Measurements from ENCODE around the gene HNRNPH1.
"Not testable (repeated sequence)": the region's sequence is repeated elsewhere in the genome, so short reads cannot be mapped to it uniquely, and the experiment has no call there.

HNRNPH1 gene

GRCh38 chr5:179649166-179649703 lies 25.8 kb upstream of the HNRNPH1 start:
- H3K9ac ChIP-seq; H3K79me2 ChIP-seq (ENCODE audit: insufficient read depth, low read depth); H4K20me1 ChIP-seq (ENCODE audit: insufficient read depth); H3K36me3 ChIP-seq (ENCODE audit: insufficient read depth); H3K27ac ChIP-seq; H3K27me3 ChIP-seq (ENCODE audit: insufficient read depth, low read depth); H3K4me3 ChIP-seq (IDR thresholded peaks at IDR 0.05; ENCODE audit: insufficient read depth, low read depth, low read length); H3K4me2 ChIP-seq; H3K4me1 ChIP-seq (ENCODE audit: low read depth, poor library complexity, severe bottlenecking); H2AFZ ChIP-seq (ENCODE audit: low read depth): not testable (repeated sequence)

- Histone ChIP-seq H3K4me1 (ENCODE audit: low read depth, poor library complexity, severe bottlenecking) (no peaks in the 10 kb centered on the region), H3K79me2 (ENCODE audit: insufficient read depth, low read depth) (no peaks in the 10 kb centered on the region), H2AFZ (ENCODE audit: low read depth) (no peak overlapping the region), H3K4me2 (no peak overlapping the region), H3K36me3 (ENCODE audit: insufficient read depth) (no peaks in the 10 kb centered on the region), H3K4me3 (IDR thresholded peaks at IDR 0.05; ENCODE audit: insufficient read depth, low read depth, low read length) (no peak overlapping the region), H3K27ac (no peak overlapping the region), H3K9ac (no peak overlapping the region), H3K27me3 (ENCODE audit: insufficient read depth, low read depth) (no peaks in the 10 kb centered on the region), H4K20me1 (ENCODE audit: insufficient read depth) (no peaks in the 10 kb centered on the region)
- no peak for TF ChIP-seq CTCF (conservative IDR thresholded peaks at IDR 0.05; ENCODE audit: low read depth, low read length)
Measured at GRCh38 chr5:179648410-179648809, 24.9 kb upstream of the HNRNPH1 start.

- H3K4me1 ChIP-seq (ENCODE audit: low read depth, poor library complexity, severe bottlenecking); H4K20me1 ChIP-seq (ENCODE audit: insufficient read depth); H3K4me2 ChIP-seq; H2AFZ ChIP-seq (ENCODE audit: low read depth); H3K9ac ChIP-seq; H3K27ac ChIP-seq; H3K79me2 ChIP-seq (ENCODE audit: insufficient read depth, low read depth); H3K27me3 ChIP-seq (ENCODE audit: insufficient read depth, low read depth); H3K36me3 ChIP-seq (ENCODE audit: insufficient read depth); H3K4me3 ChIP-seq (IDR thresholded peaks at IDR 0.05; ENCODE audit: insufficient read depth, low read depth, low read length): not testable (repeated sequence)
Measured at GRCh38 chr5:179644766-179645165, 21.3 kb upstream of the HNRNPH1 start.

- H2AFZ ChIP-seq (ENCODE audit: low read depth); H3K27ac ChIP-seq; H3K4me1 ChIP-seq (ENCODE audit: low read depth, poor library complexity, severe bottlenecking); H3K9ac ChIP-seq; H3K27me3 ChIP-seq (ENCODE audit: insufficient read depth, low read depth); H3K4me3 ChIP-seq (IDR thresholded peaks at IDR 0.05; ENCODE audit: insufficient read depth, low read depth, low read length); H4K20me1 ChIP-seq (ENCODE audit: insufficient read depth); H3K36me3 ChIP-seq (ENCODE audit: insufficient read depth); H3K4me2 ChIP-seq; H3K79me2 ChIP-seq (ENCODE audit: insufficient read depth, low read depth): not testable (repeated sequence)
Measured at GRCh38 chr5:179643141-179643920, 19.9 kb upstream of the HNRNPH1 start.

- not testable (repeated sequence) for H3K79me2 ChIP-seq (ENCODE audit: insufficient read depth, low read depth); H3K4me2 ChIP-seq; H3K27ac ChIP-seq; H3K4me3 ChIP-seq (IDR thresholded peaks at IDR 0.05; ENCODE audit: insufficient read depth, low read depth, low read length); H3K4me1 ChIP-seq (ENCODE audit: low read depth, poor library complexity, severe bottlenecking); H2AFZ ChIP-seq (ENCODE audit: low read depth); H4K20me1 ChIP-seq (ENCODE audit: insufficient read depth); H3K9ac ChIP-seq; H3K27me3 ChIP-seq (ENCODE audit: insufficient read depth, low read depth); H3K36me3 ChIP-seq (ENCODE audit: insufficient read depth)
Measured at GRCh38 chr5:179642626-179643025, 19.2 kb upstream of the HNRNPH1 start.

GRCh38 chr5:179641745-179642144 lies 18.3 kb upstream of the HNRNPH1 start:
- H3K36me3 ChIP-seq (ENCODE audit: insufficient read depth); H3K4me3 ChIP-seq (IDR thresholded peaks at IDR 0.05; ENCODE audit: insufficient read depth, low read depth, low read length); H3K9ac ChIP-seq; H3K27me3 ChIP-seq (ENCODE audit: insufficient read depth, low read depth); H2AFZ ChIP-seq (ENCODE audit: low read depth); H3K79me2 ChIP-seq (ENCODE audit: insufficient read depth, low read depth); H3K4me1 ChIP-seq (ENCODE audit: low read depth, poor library complexity, severe bottlenecking); H3K27ac ChIP-seq; H3K4me2 ChIP-seq; H4K20me1 ChIP-seq (ENCODE audit: insufficient read depth): not testable (repeated sequence)

- H3K79me2 ChIP-seq (ENCODE audit: insufficient read depth, low read depth); H3K36me3 ChIP-seq (ENCODE audit: insufficient read depth); H3K4me3 ChIP-seq (IDR thresholded peaks at IDR 0.05; ENCODE audit: insufficient read depth, low read depth, low read length); H3K9ac ChIP-seq; H4K20me1 ChIP-seq (ENCODE audit: insufficient read depth); H3K4me1 ChIP-seq (ENCODE audit: low read depth, poor library complexity, severe bottlenecking); H3K27me3 ChIP-seq (ENCODE audit: insufficient read depth, low read depth); H3K27ac ChIP-seq; H2AFZ ChIP-seq (ENCODE audit: low read depth); H3K4me2 ChIP-seq: not testable (repeated sequence)
Measured at GRCh38 chr5:179639296-179639695, 15.8 kb upstream of the HNRNPH1 start.

- not testable (repeated sequence) for H3K4me1 ChIP-seq (ENCODE audit: low read depth, poor library complexity, severe bottlenecking); H3K27me3 ChIP-seq (ENCODE audit: insufficient read depth, low read depth); H3K79me2 ChIP-seq (ENCODE audit: insufficient read depth, low read depth); H3K9ac ChIP-seq; H4K20me1 ChIP-seq (ENCODE audit: insufficient read depth); H3K4me3 ChIP-seq (IDR thresholded peaks at IDR 0.05; ENCODE audit: insufficient read depth, low read depth, low read length); H3K27ac ChIP-seq; H2AFZ ChIP-seq (ENCODE audit: low read depth); H3K4me2 ChIP-seq; H3K36me3 ChIP-seq (ENCODE audit: insufficient read depth)
Measured at GRCh38 chr5:179634370-179635172, 11.1 kb upstream of the HNRNPH1 start.

- not testable (repeated sequence) for H3K36me3 ChIP-seq (ENCODE audit: insufficient read depth); H3K4me3 ChIP-seq (IDR thresholded peaks at IDR 0.05; ENCODE audit: insufficient read depth, low read depth, low read length); H3K9ac ChIP-seq; H3K27ac ChIP-seq; H3K4me1 ChIP-seq (ENCODE audit: low read depth, poor library complexity, severe bottlenecking); H3K79me2 ChIP-seq (ENCODE audit: insufficient read depth, low read depth); H4K20me1 ChIP-seq (ENCODE audit: insufficient read depth); H3K27me3 ChIP-seq (ENCODE audit: insufficient read depth, low read depth); H2AFZ ChIP-seq (ENCODE audit: low read depth); H3K4me2 ChIP-seq
Measured at GRCh38 chr5:179633501-179634369, 10.3 kb upstream of the HNRNPH1 start.
